Loucy (cell line): ENCODE measurements around the gene MLEC.

Experiments used
- H2AFZ ChIP-seq: fragments of 200-600 bp; sonication (generic); 2 replicates; pipeline ENCODE4 v1.6.0; 2016; ENCODE audit warnings: antibody characterized with exemption, mild to moderate bottlenecking, low read length, moderate library complexity
- H3F3A ChIP-seq: fragments of 200-600 bp; 2 replicates; pipeline ENCODE4 v1.6.0; 2016; ENCODE audit warnings: antibody characterized with exemption, low read depth, mild to moderate bottlenecking
- H3K27me3 ChIP-seq: fragments of 200-600 bp; sonication (generic); 2 replicates; pipeline ENCODE4 v1.6.1; 2014; ENCODE audit warnings: low read length, mild to moderate bottlenecking; ENCODE audit not compliant: insufficient read depth, poor library complexity, severe bottlenecking
- H3K36me3 ChIP-seq: fragments of 200-600 bp; sonication (generic); 2 replicates; pipeline ENCODE4 v1.6.1; 2016; ENCODE audit warnings: low read length; ENCODE audit not compliant: insufficient read depth
- H3K4me1 ChIP-seq: fragments of 200-600 bp; sonication (generic); 2 replicates; pipeline ENCODE4 v1.5.1; 2014; ENCODE audit warnings: low read length, mild to moderate bottlenecking; ENCODE audit not compliant: insufficient read depth, poor library complexity, severe bottlenecking
- H3K4me2 ChIP-seq: fragments of 200-600 bp; sonication (generic); 2 replicates; pipeline ENCODE4 v1.6.0; 2014; ENCODE audit warnings: antibody characterized with exemption, low read length, low read depth, mild to moderate bottlenecking; ENCODE audit not compliant: poor library complexity, severe bottlenecking
- H3K4me3 ChIP-seq: fragments of 200-600 bp; sonication (generic); 2 replicates; pipeline ENCODE4 v1.5.1; 2014; ENCODE audit warnings: low read length, mild to moderate bottlenecking, mixed read lengths; ENCODE audit not compliant: poor library complexity, severe bottlenecking
- H3K79me2 ChIP-seq: fragments of 200-600 bp; sonication (generic); 2 replicates; pipeline ENCODE4 v1.6.1; 2014; ENCODE audit warnings: low read length; ENCODE audit not compliant: insufficient read depth
- H3K9ac ChIP-seq: fragments of 200-600 bp; sonication (generic); 2 replicates; pipeline ENCODE4 v1.6.0; 2014; ENCODE audit warnings: mild to moderate bottlenecking, low read depth, low read length, moderate library complexity; ENCODE audit not compliant: poor library complexity, severe bottlenecking
- H3K9me2 ChIP-seq: fragments of 200-600 bp; sonication (generic); replicated peaks from 2 replicates; pipeline ENCODE4 v1.6.1; 2016; ENCODE audit warnings: low read depth, low read length, mixed read lengths
- H3K9me3 ChIP-seq: fragments of 200-600 bp; sonication (generic); 2 replicates; pipeline ENCODE4 v1.6.1; 2014; ENCODE audit warnings: mild to moderate bottlenecking, antibody characterized with exemption, low read length, low read depth; ENCODE audit not compliant: insufficient read depth
- H4K20me1 ChIP-seq: fragments of 200-600 bp; sonication (generic); 2 replicates; pipeline ENCODE4 v1.6.0; 2014; ENCODE audit warnings: antibody characterized with exemption, low read length, mild to moderate bottlenecking; ENCODE audit not compliant: insufficient read depth, poor library complexity, severe bottlenecking
- CTCF ChIP-seq: fragments of 200-600 bp; sonication (generic); conservative IDR thresholded peaks from 2 replicates; pipeline ENCODE4 v1.5.1; 2014; ENCODE audit warnings: mild to moderate bottlenecking, antibody characterized with exemption, low read length
- EZH2phosphoT487 ChIP-seq: fragments of 200-600 bp; IDR thresholded peaks from 2 replicates; pipeline ENCODE4 v1.6.1; 2018; ENCODE audit warnings: antibody characterized with exemption, mild to moderate bottlenecking, moderate library complexity, borderline replicate concordance

The MLEC gene

GRCh38 chr12:120748242-120748641, 61.3 kb downstream of the MLEC start:
- H3K9me2 ChIP-seq: no peaks in the 10 kb centered on the region
- no peaks in the 10 kb centered on the region for H3K9me3 ChIP-seq
- H2AFZ ChIP-seq: no peak overlapping the region
- H3K4me2 ChIP-seq: no peak overlapping the region
- H3K4me1 ChIP-seq: no peaks in the 10 kb centered on the region
- H3K27me3 ChIP-seq: no peaks in the 10 kb centered on the region
- no peak overlapping the region for H3K4me3 ChIP-seq
- no peak for TF ChIP-seq EZH2phosphoT487
- no peak overlapping the region for H3K9ac ChIP-seq
- no peaks in the 10 kb centered on the region for H4K20me1 ChIP-seq
- no peaks in the 10 kb centered on the region for H3F3A ChIP-seq
- no peaks in the 10 kb centered on the region for H3K36me3 ChIP-seq
- no peaks in the 10 kb centered on the region for H3K79me2 ChIP-seq

- H3F3A ChIP-seq: no peaks in the 10 kb centered on the region
- no peaks in the 10 kb centered on the region for H3K27me3 ChIP-seq
- no peaks in the 10 kb centered on the region for H4K20me1 ChIP-seq
- no peak overlapping the region for H3K9ac ChIP-seq
- H3K79me2 ChIP-seq: no peaks in the 10 kb centered on the region
- H2AFZ ChIP-seq: no peak overlapping the region
- H3K9me2 ChIP-seq: no peaks in the 10 kb centered on the region
- H3K4me1 ChIP-seq: no peaks in the 10 kb centered on the region
- H3K4me2 ChIP-seq: no peak overlapping the region
- no peak overlapping the region for H3K4me3 ChIP-seq
- TF ChIP-seq EZH2phosphoT487: no peak
- TF ChIP-seq CTCF: no peak
- H3K9me3 ChIP-seq: no peaks in the 10 kb centered on the region
- H3K36me3 ChIP-seq: no peaks in the 10 kb centered on the region
Measured at GRCh38 chr12:120749256-120749655, 62.3 kb downstream of the MLEC start.

- no peaks in the 10 kb centered on the region for H3K36me3 ChIP-seq
- no peaks in the 10 kb centered on the region for H4K20me1 ChIP-seq
- peak; percentile 34 for TF ChIP-seq CTCF
- no peak for TF ChIP-seq EZH2phosphoT487
- no peaks in the 10 kb centered on the region for H3K4me1 ChIP-seq
- no peak overlapping the region for H3K4me3 ChIP-seq
- no peaks in the 10 kb centered on the region for H3K27me3 ChIP-seq
- no peak overlapping the region for H3K4me2 ChIP-seq
- H3K9me3 ChIP-seq: no peaks in the 10 kb centered on the region
- no peak overlapping the region for H3K9ac ChIP-seq
- no peaks in the 10 kb centered on the region for H3K79me2 ChIP-seq
- no peaks in the 10 kb centered on the region for H3K9me2 ChIP-seq
- H3F3A ChIP-seq: no peaks in the 10 kb centered on the region
- no peak overlapping the region for H2AFZ ChIP-seq
Measured at GRCh38 chr12:120750806-120751205, 63.9 kb downstream of the MLEC start.

- H3K9me3 ChIP-seq: no peaks in the 10 kb centered on the region
- no peak overlapping the region for H2AFZ ChIP-seq
- no peaks in the 10 kb centered on the region for H3F3A ChIP-seq
- H3K27me3 ChIP-seq: no peaks in the 10 kb centered on the region
- no peaks in the 10 kb centered on the region for H3K79me2 ChIP-seq
- no peak for TF ChIP-seq CTCF
- no peaks in the 10 kb centered on the region for H3K36me3 ChIP-seq
- H3K4me3 ChIP-seq: no peak overlapping the region
- no peak overlapping the region for H3K4me2 ChIP-seq
- no peaks in the 10 kb centered on the region for H3K9me2 ChIP-seq
- H3K9ac ChIP-seq: no peak overlapping the region
- no peaks in the 10 kb centered on the region for H4K20me1 ChIP-seq
- H3K4me1 ChIP-seq: no peaks in the 10 kb centered on the region
Measured at GRCh38 chr12:120751389-120751788, 64.4 kb downstream of the MLEC start.
